H9 (cell line): Measurements from ENCODE around the gene SMARCD3. TPM values are rescaled to one million over a fixed set of nuclear protein-coding genes. Genes with fewer than 3 reads are reported as not detected.

Experiments used
- DNase-seq: peaks from one replicate; pipeline ENCODE4 v3.0.0-alpha.2; 2017
- H2AFZ ChIP-seq: one replicate; pipeline ENCODE4 v1.6.1; 2013; ENCODE audit warnings: mild to moderate bottlenecking, low read length, control low read depth, moderate library complexity
- H2AK5ac ChIP-seq: 2 replicates; pipeline ENCODE4 v1.6.1; 2013; ENCODE audit warnings: low read length, control low read depth, mixed read lengths; ENCODE audit not compliant: insufficient read length
- H2BK120ac ChIP-seq: one replicate; pipeline ENCODE4 v1.6.1; 2013; ENCODE audit warnings: low read depth, mild to moderate bottlenecking, low read length, control low read depth, inconsistent platforms; ENCODE audit not compliant: poor library complexity, severe bottlenecking
- H2BK12ac ChIP-seq: 2 replicates; pipeline ENCODE4 v1.6.1; 2013; ENCODE audit warnings: low read length, control low read depth, mixed read lengths, low read depth; ENCODE audit not compliant: insufficient read length
- H2BK15ac ChIP-seq: 2 replicates; pipeline ENCODE4 v1.6.1; 2013; ENCODE audit warnings: low read depth, low read length, control low read depth
- H2BK20ac ChIP-seq: one replicate; pipeline ENCODE4 v1.6.1; 2013; ENCODE audit warnings: low read depth, mild to moderate bottlenecking, low read length, control low read depth, inconsistent platforms; ENCODE audit not compliant: poor library complexity, severe bottlenecking
- H2BK5ac ChIP-seq: 2 replicates; pipeline ENCODE4 v1.6.1; 2013; ENCODE audit warnings: low read length, control low read depth, mixed read lengths; ENCODE audit not compliant: insufficient read length
- H3K14ac ChIP-seq: 2 replicates; pipeline ENCODE4 v1.6.1; 2013; ENCODE audit warnings: low read length, control low read depth; ENCODE audit not compliant: insufficient read depth
- H3K18ac ChIP-seq: 2 replicates; pipeline ENCODE4 v1.6.1; 2013; ENCODE audit warnings: low read depth, mild to moderate bottlenecking, mixed read lengths, low read length, control low read depth; ENCODE audit not compliant: insufficient read length
- H3K23ac ChIP-seq: 2 replicates; pipeline ENCODE4 v1.6.1; 2013; ENCODE audit warnings: low read length, control low read depth, mixed read lengths, low read depth; ENCODE audit not compliant: insufficient read length
- H3K23me2 ChIP-seq: 2 replicates; pipeline ENCODE4 v1.6.1; 2013; ENCODE audit warnings: low read depth, mild to moderate bottlenecking, mixed read lengths, low read length, control low read depth; ENCODE audit not compliant: insufficient read length, poor library complexity, severe bottlenecking
- H3K27ac ChIP-seq: 2 replicates; pipeline ENCODE4 v1.5.1; 2013; ENCODE audit warnings: low read length, control low read depth, mixed read lengths, low read depth; ENCODE audit not compliant: insufficient read length
- H3K27me3 ChIP-seq: 2 replicates; pipeline ENCODE4 v1.6.1; 2013; ENCODE audit warnings: low read length, control low read depth, inconsistent platforms; ENCODE audit not compliant: insufficient read depth
- H3K4ac ChIP-seq: 2 replicates; pipeline ENCODE4 v1.6.1; 2013; ENCODE audit warnings: low read depth, mild to moderate bottlenecking, control low read depth, inconsistent platforms, low read length, moderate library complexity
- H3K4me1 ChIP-seq: 2 replicates; pipeline ENCODE4 v1.6.1; 2013; ENCODE audit warnings: low read length, control low read depth, inconsistent platforms; ENCODE audit not compliant: insufficient read depth
- H3K4me2 ChIP-seq: 2 replicates; pipeline ENCODE4 v1.6.1; 2013; ENCODE audit warnings: low read length, control low read depth, mixed read lengths; ENCODE audit not compliant: insufficient read length, insufficient read depth
- H3K56ac ChIP-seq: 2 replicates; pipeline ENCODE4 v1.6.1; 2013; ENCODE audit warnings: low read depth, mild to moderate bottlenecking, mixed read lengths, low read length, control low read depth; ENCODE audit not compliant: insufficient read length
- H3K79me1 ChIP-seq: 2 replicates; pipeline ENCODE4 v1.6.1; 2013; ENCODE audit warnings: low read depth, mild to moderate bottlenecking, moderate library complexity, low read length, control low read depth, inconsistent platforms; ENCODE audit not compliant: insufficient read depth, poor library complexity, severe bottlenecking
- H3K79me2 ChIP-seq: 2 replicates; pipeline ENCODE4 v1.6.1; 2013; ENCODE audit warnings: low read length, control low read depth, inconsistent platforms; ENCODE audit not compliant: insufficient read depth
- H3K9ac ChIP-seq: 2 replicates; pipeline ENCODE4 v1.6.1; 2013; ENCODE audit warnings: low read length, control low read depth, mixed read lengths; ENCODE audit not compliant: insufficient read length; ENCODE audit errors: extremely low read depth
- H3K9me3 ChIP-seq: one replicate; pipeline ENCODE4 v1.6.1; 2013; ENCODE audit warnings: low read depth, low read length, inconsistent platforms; ENCODE audit not compliant: control insufficient read depth
- H3T11ph ChIP-seq: one replicate; pipeline ENCODE4 v1.6.1; 2013; ENCODE audit warnings: mild to moderate bottlenecking, low read length, control low read depth, inconsistent platforms
- H4K20me1 ChIP-seq: one replicate; pipeline ENCODE4 v1.6.1; 2013; ENCODE audit not compliant: control insufficient read depth, insufficient read length, insufficient read depth
- H4K5ac ChIP-seq: 2 replicates; pipeline ENCODE4 v1.6.1; 2013; ENCODE audit warnings: low read depth, mild to moderate bottlenecking, mixed read lengths, low read length, control low read depth; ENCODE audit not compliant: insufficient read length
- H4K8ac ChIP-seq: replicated peaks from 2 replicates; pipeline ENCODE4 v1.6.1; 2013; ENCODE audit warnings: low read length, control low read depth, mixed read lengths, low read depth; ENCODE audit not compliant: insufficient read length
- H4K91ac ChIP-seq: 2 replicates; pipeline ENCODE4 v1.6.1; 2013; ENCODE audit warnings: low read depth, mild to moderate bottlenecking, moderate library complexity, mixed read lengths, low read length, control low read depth; ENCODE audit not compliant: insufficient read length
- H3K27ac Mint-ChIP-seq, 3 experiments: 2 replicates in 2 of 3; 3 replicates in 1 of 3; pipeline ENCODE4 v1.8.0; 2020 to 2021; ENCODE audit warnings: mixed read lengths in 3 of 3, mild to moderate bottlenecking in 1 of 3, moderate library complexity in 1 of 3
- H3K27me3 Mint-ChIP-seq: 2 replicates; pipeline ENCODE4 v1.8.0; 2021; ENCODE audit warnings: low read depth, mild to moderate bottlenecking, moderate library complexity, mixed read lengths
- H3K36me3 Mint-ChIP-seq, 3 experiments: 2 replicates in 2 of 3; 3 replicates in 1 of 3; pipeline ENCODE4 v1.8.0; 2020 to 2021; ENCODE audit warnings: low read depth in 3 of 3, mixed read lengths in 3 of 3; ENCODE audit not compliant: insufficient read depth in 1 of 3
- H3K4me1 Mint-ChIP-seq, 2 experiments: 2 replicates each; pipeline ENCODE4 v1.8.0; 2020; ENCODE audit warnings: mixed read lengths in 2 of 2
- H3K4me3 Mint-ChIP-seq, 2 experiments: 2 replicates in 1 of 2; 3 replicates in 1 of 2; pipeline ENCODE4 v1.8.0; 2020 to 2021; ENCODE audit warnings: mild to moderate bottlenecking in 2 of 2, mixed read lengths in 2 of 2, moderate library complexity in 1 of 2
- H3K9me3 Mint-ChIP-seq, 2 experiments: 2 replicates in 1 of 2; 3 replicates in 1 of 2; pipeline ENCODE4 v1.8.0; 2020; ENCODE audit warnings: mild to moderate bottlenecking in 2 of 2, mixed read lengths in 2 of 2, moderate library complexity in 1 of 2
- CTCF ChIP-seq: fragments of 200-600 bp; sonication (generic); conservative IDR thresholded peaks from 3 replicates; pipeline ENCODE4 v1.8.0; 2021; ENCODE audit warnings: antibody characterized with exemption, mild to moderate bottlenecking
- WGBS: extraction: QIAGEN DNeasy Blood & Tissue Kit; methylation state at CpG from one replicate; pipeline ENCODE4 v1.1.7; 2013; ENCODE audit warnings: missing lambda C conversion rate, low lambda C conversion rate, mixed read lengths; ENCODE audit not compliant: insufficient read length; ENCODE audit errors: extremely low coverage; 5-methylcytosine and 5-hydroxymethylcytosine counted together
- total RNA-seq: library from RNA; stranded (reverse); gene quantifications from 2 replicates; pipeline ENCODE4 v1.2.1, GENCODE V29; 2021

The SMARCD3 gene
- total RNA-seq, 1 experiment from 2014 or later: 5.0 TPM

GRCh38 chr7:151276666-151277590 lies 28.4 kb upstream of the SMARCD3 start:
- H3K36me3 Mint-ChIP-seq: no peaks in the 10 kb centered on the region; a peak in 1 of 7 replicates
- H3K27me3 Mint-ChIP-seq: peaks cover 71% of the 10 kb centered on the region
- H3K9ac ChIP-seq: no peak overlapping the region

More at GRCh38 chr7:151276666-151277590, 28.4 kb upstream of the SMARCD3 start:
- Histone ChIP-seq H3K27me3 (no peaks in the 10 kb centered on the region; the same call in 1 of the 2 replicates), H3K56ac (no peak overlapping the region), H2AFZ (no peak overlapping the region), H4K8ac (no peak overlapping the region), H4K5ac (no peak overlapping the region), H3K79me1 (no peaks in the 10 kb centered on the region), H3K27ac (no peak overlapping the region), H2BK20ac (no peak overlapping the region), H4K20me1 (no peaks in the 10 kb centered on the region), H2BK15ac (no peak overlapping the region), H2BK5ac (no peak overlapping the region), H3K23me2 (no peaks in the 10 kb centered on the region), H3K9me3 (no peaks in the 10 kb centered on the region), H3T11ph (no peak overlapping the region), H3K4ac (no peak overlapping the region), H3K23ac (no peak overlapping the region), H3K14ac (no peak overlapping the region), H2BK12ac (no peak overlapping the region), H3K4me2 (peak overlapping the region; percentile 32), H2BK120ac (no peak overlapping the region), H2AK5ac (no peak overlapping the region), H3K4me1 (no peaks in the 10 kb centered on the region), H4K91ac (no peak overlapping the region), H3K18ac (peak overlapping the region; percentile 15), H3K79me2 (no peaks in the 10 kb centered on the region)
- Mint-ChIP-seq H3K4me1 (peaks cover 12 to 26% of the 10 kb centered on the region in 2 experiments), H3K9me3 (no peaks in the 10 kb centered on the region), H3K4me3 (peak overlapping the region; percentile 39 to 75), H3K27ac (no peak overlapping the region)
- TF ChIP-seq CTCF: no peak
- peak; percentile 67 for DNase-seq
- WGBS: no CpG with 5 or more reads among the region's 63 CpGs
